Posterior vena cava (tissue), 2 donors: Measurements from ENCODE around the gene ATG16L1. TPM values are rescaled to one million over a fixed set of nuclear protein-coding genes. Genes with fewer than 3 reads are reported as not detected.

ENCODE experiments used
- DNase-seq: peaks from one replicate; pipeline ENCODE4 v3.0.0-alpha.2; 2020; ENCODE audit warnings: low spot score
- intact Hi-C, 2 donors: fragments of 100-400 bp; cut with DNase I; formaldehyde crosslinking; loops; one replicate each; pipeline versions ENCODE4 v1.14.1 to v1.14.2; 2022 to 2023
- long read RNA-seq, 2 donors: library from polyadenylated mRNA; unstranded; transcript quantifications; one replicate each; pipeline ENCODE4 v2.0.0, GENCODE V29; 2020 to 2021
- total RNA-seq, 2 donors: library from RNA; stranded (reverse); fragmentation: NEBNext Ultra II Directional; extraction: Animal tissue kit (Norgen Biotek cat#: 25700); gene quantifications; one replicate each; pipeline ENCODE4 v1.2.1, GENCODE V29; 2021
- donor health status: DM: yes; HTN: yes; CAD: no.
- donor health status: DM: yes; HTN: yes; CAD: no.

ATG16L1 gene
- 10 to 100 TPM; 19.9 to 22.8 TPM for total RNA-seq
- long read RNA-seq, donor 1, partial matches to known transcripts, result 3 of 11 reads
- long read RNA-seq, donor 1, other reads (novel, unspliced or antisense), result 3 of 11 reads
- long read RNA-seq, donor 2, transcript ATG16L1-203 (18 exons, 3,405 nt), result major isoform, 6 of 14 reads
- long read RNA-seq, donor 2, partial matches to known transcripts, result 2 of 14 reads
- long read RNA-seq, donor 2, other reads (novel, unspliced or antisense), result 5 of 14 reads

GRCh38 chr2:233251306-233252116 is at the start of gene ATG16L1:
Gene ATG16L1, plus strand, starts transcription at chr2:233251673. Its CDS starts 155 bp downstream, at chr2:233251828.
- intact Hi-C loops, result loop anchor here (5.0 to 10.0 kb wide), 3 partner anchors 394 to 647 kb away; no protein-coding TSS in a partner anchor
- DNase-seq, result peak; percentile 99

- intact Hi-C loops, result no loop called here
Measured at GRCh38 chr2:233202531-233202944, 48.9 kb upstream of the ATG16L1 start.

GRCh38 chr2:233203060-233203459 is 48.4 kb upstream of the ATG16L1 start:
- no peak for DNase-seq
- intact Hi-C loops, result no loop called here

More at GRCh38 chr2:233202531-233202944, 48.9 kb upstream of the ATG16L1 start:
- DNase-seq, result no peak

- DNase-seq, result no peak
- intact Hi-C loops, result no loop called here
Measured at GRCh38 chr2:233204286-233204936, 47.1 kb upstream of the ATG16L1 start.

GRCh38 chr2:233208382-233209116 is 42.9 kb upstream of the ATG16L1 start:
- no peak for DNase-seq
- intact Hi-C loops, result no loop called here

- DNase-seq, result no peak
- intact Hi-C loops, result no loop called here
Measured at GRCh38 chr2:233209117-233209532, 42.3 kb upstream of the ATG16L1 start.

GRCh38 chr2:233209533-233210171 is 41.8 kb upstream of the ATG16L1 start:
- peak; percentile 47 for DNase-seq
- intact Hi-C loops, result no loop called here

- intact Hi-C loops, result no loop called here
- DNase-seq, result peak; percentile 73
Measured at GRCh38 chr2:233210281-233210680, 41.2 kb upstream of the ATG16L1 start.

GRCh38 chr2:233210843-233211547 is 40.5 kb upstream of the ATG16L1 start:
- intact Hi-C loops, result no loop called here
- DNase-seq, result peak; percentile 93

- peak; percentile 34 for DNase-seq
- intact Hi-C loops, result no loop called here
Measured at GRCh38 chr2:233211548-233211895, 40.0 kb upstream of the ATG16L1 start.

- intact Hi-C loops, result no loop called here
- peak; percentile 43 for DNase-seq
Measured at GRCh38 chr2:233213011-233213410, 38.5 kb upstream of the ATG16L1 start.

GRCh38 chr2:233213975-233214374 is 37.5 kb upstream of the ATG16L1 start:
- intact Hi-C loops, result no loop called here
- peak; percentile 50 for DNase-seq

GRCh38 chr2:233217892-233218377 is 33.5 kb upstream of the ATG16L1 start:
- intact Hi-C loops, result no loop called here
- DNase-seq, result peak; percentile 22

- peak; percentile 42 for DNase-seq
- intact Hi-C loops, result no loop called here
Measured at GRCh38 chr2:233218836-233219235, 32.6 kb upstream of the ATG16L1 start.

GRCh38 chr2:233219848-233220247 is 31.6 kb upstream of the ATG16L1 start:
- intact Hi-C loops, result loop anchor here in 1 of 2 donors (5.0 kb wide), 1 partner anchor 1467 kb away; no protein-coding TSS in a partner anchor
- no peak for DNase-seq

GRCh38 chr2:233221378-233222063 is 30.0 kb upstream of the ATG16L1 start:
- peak; percentile 17 for DNase-seq
- intact Hi-C loops, result loop anchor here in 1 of 2 donors (5.0 kb wide), 1 partner anchor 1466 kb away; no protein-coding TSS in a partner anchor
